Subcutaneous abdominal adipose tissue (tissue), 5 donors: Measurements from ENCODE around the gene TMEM222.

ENCODE experiments used
- H3K27ac ChIP-seq: one replicate; pipeline ENCODE4 v1.7.0; 2013; ENCODE audit warnings: low read depth, mild to moderate bottlenecking, inconsistent platforms, low read length, moderate library complexity
- H3K27me3 ChIP-seq, 5 donors: one replicate each; pipeline ENCODE4 v1.7.0; 2013; ENCODE audit warnings: low read length in 5 of 5, inconsistent platforms in 1 of 5; ENCODE audit not compliant: control insufficient read depth in 5 of 5, insufficient read depth in 4 of 5
- H3K36me3 ChIP-seq, 5 donors: one replicate each; pipeline ENCODE4 v1.7.0; 2013; ENCODE audit warnings: low read length in 5 of 5; ENCODE audit not compliant: control insufficient read depth in 5 of 5, insufficient read depth in 5 of 5
- H3K4me1 ChIP-seq, 5 donors: one replicate each; pipeline ENCODE4 v1.7.0; 2013; ENCODE audit warnings: low read length in 5 of 5, mild to moderate bottlenecking in 3 of 5, moderate library complexity in 1 of 5; ENCODE audit not compliant: control insufficient read depth in 5 of 5, insufficient read depth in 5 of 5
- H3K4me3 ChIP-seq, 5 donors: one replicate each; pipeline ENCODE4 v1.7.0; 2013; ENCODE audit warnings: low read length in 5 of 5, low read depth in 1 of 5
- H3K9ac ChIP-seq, 5 donors: one replicate each; pipeline ENCODE4 v1.7.0; 2013; ENCODE audit warnings: low read length in 5 of 5, mild to moderate bottlenecking in 4 of 5, moderate library complexity in 3 of 5
- H3K9me3 ChIP-seq, 5 donors: one replicate each; pipeline ENCODE4 v1.7.0; 2013; ENCODE audit warnings: low read length in 5 of 5; ENCODE audit not compliant: control insufficient read depth in 5 of 5
- donor health status: healthy.
- donor health status: healthy.
- donor health status: healthy.
- donor health status: healthy.
- donor health status: healthy.

The TMEM222 gene

GRCh38 chr1:27348861-27349783 is 27.2 kb downstream of the TMEM222 start:
- Histone ChIP-seq H3K9me3 (no peaks in the 10 kb centered on the region), H3K4me1 (peaks cover 0 to 29% (median 25%) of the 10 kb centered on the region in 5 donors), H3K27me3 (peaks cover 11 to 34% (median 16%) of the 10 kb centered on the region in 5 donors), H3K4me3 (peak overlapping the region in 3 of 5 donors; percentile 46 to 59 (median 59)), H3K9ac (no peak overlapping the region), H3K27ac (no peak overlapping the region), H3K36me3 (peaks cover 0 to 13% (median 12%) of the 10 kb centered on the region in 5 donors)

GRCh38 chr1:27349784-27350662 is 28.1 kb downstream of the TMEM222 start:
- Histone ChIP-seq H3K9me3 (no peaks in the 10 kb centered on the region), H3K4me1 (peaks cover 0 to 29% (median 25%) of the 10 kb centered on the region in 5 donors), H3K4me3 (peak overlapping the region in 4 of 5 donors; percentile 36 to 59 (median 52)), H3K9ac (no peak overlapping the region), H3K27me3 (peaks cover 11 to 34% (median 16%) of the 10 kb centered on the region in 5 donors), H3K27ac (no peak overlapping the region), H3K36me3 (peaks cover 0 to 15% (median 14%) of the 10 kb centered on the region in 5 donors)

- Histone ChIP-seq H3K27ac (no peak overlapping the region), H3K9me3 (no peaks in the 10 kb centered on the region), H3K36me3 (peaks cover 0 to 24% (median 23%) of the 10 kb centered on the region in 5 donors), H3K27me3 (peaks cover 11 to 30% (median 16%) of the 10 kb centered on the region in 5 donors), H3K9ac (no peak overlapping the region), H3K4me1 (peaks cover 0 to 29% (median 25%) of the 10 kb centered on the region in 5 donors), H3K4me3 (peak overlapping the region in 3 of 5 donors; percentile 9 to 59 (median 13))
These were observed 28.9 kb downstream of the TMEM222 start for GRCh38 chr1:27350663-27351540.

GRCh38 chr1:27351541-27352107 is 29.7 kb downstream of the TMEM222 start:
- Histone ChIP-seq H3K36me3 (peaks cover 0 to 31% (median 30%) of the 10 kb centered on the region in 5 donors), H3K4me3 (peak overlapping the region in 2 of 5 donors; percentile 13 to 59), H3K27me3 (peaks cover 11 to 26% (median 16%) of the 10 kb centered on the region in 5 donors), H3K4me1 (peaks cover 0 to 29% (median 25%) of the 10 kb centered on the region in 5 donors), H3K9ac (no peak overlapping the region), H3K27ac (no peak overlapping the region), H3K9me3 (no peaks in the 10 kb centered on the region)

- H3K9me3 ChIP-seq: no peaks in the 10 kb centered on the region
- peaks cover 5 to 22% (median 12%) of the 10 kb centered on the region in 5 donors for H3K27me3 ChIP-seq
- H3K4me3 ChIP-seq: no peak overlapping the region
- no peak overlapping the region for H3K27ac ChIP-seq
- no peak overlapping the region for H3K9ac ChIP-seq
- peaks cover 0 to 37% (median 32%) of the 10 kb centered on the region in 5 donors for H3K4me1 ChIP-seq
- peaks cover 0 to 45% (median 41%) of the 10 kb centered on the region in 5 donors for H3K36me3 ChIP-seq
These were observed 31.2 kb downstream of the TMEM222 start for GRCh38 chr1:27353166-27353565.

- H3K9ac ChIP-seq: no peak overlapping the region
- no peak overlapping the region for H3K27ac ChIP-seq
- peaks cover 5 to 22% (median 12%) of the 10 kb centered on the region in 5 donors for H3K27me3 ChIP-seq
- peaks cover 0 to 37% (median 32%) of the 10 kb centered on the region in 5 donors for H3K4me1 ChIP-seq
- H3K4me3 ChIP-seq: no peak overlapping the region
- H3K9me3 ChIP-seq: no peaks in the 10 kb centered on the region
- peaks cover 0 to 50% (median 45%) of the 10 kb centered on the region in 5 donors for H3K36me3 ChIP-seq
These were observed 31.7 kb downstream of the TMEM222 start for GRCh38 chr1:27353629-27354028.

GRCh38 chr1:27355683-27356082 is 33.7 kb downstream of the TMEM222 start:
- Histone ChIP-seq H3K4me3 (no peak overlapping the region), H3K4me1 (peaks cover 0 to 31% (median 24%) of the 10 kb centered on the region in 5 donors), H3K9ac (no peak overlapping the region), H3K27me3 (peaks cover 0 to 4% (median 1%) of the 10 kb centered on the region in 5 donors), H3K27ac (no peak overlapping the region), H3K9me3 (no peaks in the 10 kb centered on the region), H3K36me3 (peaks cover 0 to 68% (median 64%) of the 10 kb centered on the region in 5 donors)

- Histone ChIP-seq H3K4me3 (no peak overlapping the region), H3K9ac (no peak overlapping the region), H3K36me3 (peaks cover 0 to 73% (median 69%) of the 10 kb centered on the region in 5 donors), H3K27me3 (no peaks in the 10 kb centered on the region), H3K27ac (no peak overlapping the region), H3K9me3 (no peaks in the 10 kb centered on the region), H3K4me1 (peaks cover 0 to 26% (median 18%) of the 10 kb centered on the region in 5 donors)
These were observed 34.3 kb downstream of the TMEM222 start for GRCh38 chr1:27356277-27356618.
